ENCODE data around the gene LTBP3. TPM values are rescaled to one million over a fixed set of nuclear protein-coding genes. Genes with fewer than 3 reads are reported as not detected.

Gene LTBP3
- total and polyA plus RNA-seq, 2 of the 13 experiments (the other 11 are each of a cell fraction or from before 2014, with no cell fraction given), result 12.2 to 68.1 TPM

DNA sequence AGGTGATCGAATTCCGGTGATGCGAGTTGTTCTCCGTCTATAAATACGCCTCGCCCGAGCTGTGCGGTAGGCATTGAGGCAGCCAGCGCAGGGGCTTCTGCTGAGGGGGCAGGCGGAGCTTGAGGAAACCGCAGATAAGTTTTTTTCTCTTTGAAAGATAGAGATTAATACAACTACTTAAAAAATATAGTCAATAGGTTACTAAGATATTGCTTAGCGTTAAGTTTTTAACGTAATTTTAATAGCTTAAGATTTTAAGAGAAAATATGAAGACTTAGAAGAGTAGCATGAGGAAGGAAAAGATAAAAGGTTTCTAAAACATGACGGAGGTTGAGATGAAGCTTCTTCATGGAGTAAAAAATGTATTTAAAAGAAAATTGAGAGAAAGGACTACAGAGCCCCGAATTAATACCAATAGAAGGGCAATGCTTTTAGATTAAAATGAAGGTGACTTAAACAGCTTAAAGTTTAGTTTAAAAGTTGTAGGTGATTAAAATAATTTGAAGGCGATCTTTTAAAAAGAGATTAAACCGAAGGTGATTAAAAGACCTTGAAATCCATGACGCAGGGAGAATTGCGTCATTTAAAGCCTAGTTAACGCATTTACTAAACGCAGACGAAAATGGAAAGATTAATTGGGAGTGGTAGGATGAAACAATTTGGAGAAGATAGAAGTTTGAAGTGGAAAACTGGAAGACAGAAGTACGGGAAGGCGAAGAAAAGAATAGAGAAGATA lies 59.0 kb downstream of the LTBP3 start, which contains the start of gene MALAT1 (continued):
- TF ChIP-seq MXD4 (CRISPR knock-in tag; IDR thresholded peaks at IDR 0.05) (peak; percentile 82), ZNF143 (CRISPR knock-in tag; IDR thresholded peaks at IDR 0.05) (0 out of 2 replicates have a peak, but pooled peaks have one; percentile 6), PRMT3 (CRISPR knock-in tag; IDR thresholded peaks at IDR 0.05; ENCODE audit: borderline replicate concordance, low read depth) (no peak), EED (CRISPR knock-in tag; IDR thresholded peaks at IDR 0.05) (no peak), XBP1 (CRISPR knock-in tag; IDR thresholded peaks at IDR 0.05) (peak; percentile 62), YEATS2 (CRISPR knock-in tag; IDR thresholded peaks at IDR 0.05; ENCODE audit: borderline replicate concordance) (peak; percentile 81; the same call in 1 of the 2 replicates), REXO4 (CRISPR knock-in tag; IDR thresholded peaks at IDR 0.05; ENCODE audit: borderline replicate concordance) (no peak), HIVEP1 (CRISPR knock-in tag; IDR thresholded peaks at IDR 0.05) (no peak), CBX5 (CRISPR knock-in tag; IDR thresholded peaks at IDR 0.05; ENCODE audit: borderline replicate concordance) (peak; percentile 94; the same call in 1 of the 2 replicates), ZBTB38 (CRISPR knock-in tag; IDR thresholded peaks at IDR 0.05) (peak; percentile 99), ZNF784 (CRISPR knock-in tag; IDR thresholded peaks at IDR 0.05; ENCODE audit: borderline replicate concordance) (0 out of 2 replicates have a peak, but pooled peaks have one; percentile 31), ZNF274 (CRISPR knock-in tag; IDR thresholded peaks at IDR 0.05) (no peak), ZBTB14 (CRISPR knock-in tag; IDR thresholded peaks at IDR 0.05) (no peak), ZNF570 (CRISPR knock-in tag; IDR thresholded peaks at IDR 0.05; ENCODE audit: borderline replicate concordance) (no peak), KDM3A (CRISPR knock-in tag; IDR thresholded peaks at IDR 0.05; ENCODE audit: low read depth) (peak; percentile 76), ZNF788 (CRISPR knock-in tag; IDR thresholded peaks at IDR 0.05; ENCODE audit: borderline replicate concordance) (peak; percentile 69; the same call in 1 of the 2 replicates), CENPX (CRISPR knock-in tag; IDR thresholded peaks at IDR 0.05) (no peak), ZNF800 (CRISPR knock-in tag; IDR thresholded peaks at IDR 0.05) (no peak), SOX6 (IDR thresholded peaks at IDR 0.05) (no peak), SOX6 (CRISPR knock-in tag; IDR thresholded peaks at IDR 0.05) (peak; percentile 51)
- TF ChIP-seq, protein P1, sequence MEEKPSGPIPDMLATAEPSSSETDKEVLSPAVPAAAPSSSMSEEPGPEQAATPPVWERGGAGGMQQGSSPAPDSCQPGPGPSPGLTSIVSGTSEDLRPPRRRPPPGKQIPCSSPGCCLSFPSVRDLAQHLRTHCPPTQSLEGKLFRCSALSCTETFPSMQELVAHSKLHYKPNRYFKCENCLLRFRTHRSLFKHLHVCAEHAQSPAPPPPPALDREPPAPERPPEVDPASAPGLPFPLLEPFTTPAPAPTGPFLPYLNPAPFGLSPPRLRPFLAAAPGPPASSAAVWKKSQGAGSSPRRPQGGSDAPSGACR (CRISPR knock-in tag; IDR thresholded peaks at IDR 0.05), result no peak
- TF ChIP-seq, protein P2, sequence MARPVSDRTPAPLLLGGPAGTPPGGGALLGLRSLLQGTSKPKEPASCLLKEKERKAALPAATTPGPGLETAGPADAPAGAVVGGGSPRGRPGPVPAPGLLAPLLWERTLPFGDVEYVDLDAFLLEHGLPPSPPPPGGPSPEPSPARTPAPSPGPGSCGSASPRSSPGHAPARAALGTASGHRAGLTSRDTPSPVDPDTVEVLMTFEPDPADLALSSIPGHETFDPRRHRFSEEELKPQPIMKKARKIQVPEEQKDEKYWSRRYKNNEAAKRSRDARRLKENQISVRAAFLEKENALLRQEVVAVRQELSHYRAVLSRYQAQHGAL (CRISPR knock-in tag; IDR thresholded peaks at IDR 0.05; ENCODE audit: not compliant biosample characterization), result no peak
- TF ChIP-seq, protein P3, sequence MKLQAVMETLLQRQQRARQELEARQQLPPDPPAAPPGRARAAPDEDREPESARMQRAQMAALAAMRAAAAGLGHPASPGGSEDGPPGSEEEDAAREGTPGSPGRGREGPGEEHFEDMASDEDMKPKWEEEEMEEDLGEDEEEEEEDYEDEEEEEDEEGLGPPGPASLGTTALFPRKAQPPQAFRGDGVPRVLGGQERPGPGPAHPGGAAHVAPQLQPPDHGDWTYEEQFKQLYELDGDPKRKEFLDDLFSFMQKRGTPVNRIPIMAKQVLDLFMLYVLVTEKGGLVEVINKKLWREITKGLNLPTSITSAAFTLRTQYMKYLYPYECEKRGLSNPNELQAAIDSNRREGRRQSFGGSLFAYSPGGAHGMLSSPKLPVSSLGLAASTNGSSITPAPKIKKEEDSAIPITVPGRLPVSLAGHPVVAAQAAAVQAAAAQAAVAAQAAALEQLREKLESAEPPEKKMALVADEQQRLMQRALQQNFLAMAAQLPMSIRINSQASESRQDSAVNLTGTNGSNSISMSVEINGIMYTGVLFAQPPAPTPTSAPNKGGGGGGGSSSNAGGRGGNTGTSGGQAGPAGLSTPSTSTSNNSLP (IDR thresholded peaks at IDR 0.05; ENCODE audit: low read depth, low read length), result peak; percentile 90
